SK-N-SH treated with all-trans-retinoic acid at 6 μM for 48 hours (cell line): Measurements from ENCODE around the gene S100B.

Experiments used
- ARNTL ChIP-seq: fragments of 450-650 bp; formaldehyde crosslinking; IDR thresholded peaks from 2 replicates; pipeline ENCODE4 v1.5.0; 2020; ENCODE audit warnings: low read depth, mild to moderate bottlenecking, moderate library complexity, borderline replicate concordance
- TCF4 ChIP-seq: fragments of 250-450 bp; sonication (Bioruptor Pico); IDR thresholded peaks from 2 replicates; pipeline ENCODE4 v1.8.0; 2021; ENCODE audit warnings: mild to moderate bottlenecking, moderate library complexity, borderline replicate concordance
- TF ChIP-seq, protein P1 (sequence below): fragments of 250-450 bp; sonication (Bioruptor Pico); IDR thresholded peaks from 2 replicates; pipeline ENCODE4 v1.5.1; 2020; ENCODE audit warnings: low read depth, mild to moderate bottlenecking, moderate library complexity
- TF ChIP-seq, protein P2 (sequence below): fragments of 250-450 bp; sonication (Bioruptor Pico); IDR thresholded peaks from 2 replicates; pipeline ENCODE4 v1.8.0; 2020; ENCODE audit warnings: mild to moderate bottlenecking, moderate library complexity, borderline replicate concordance

DNA sequence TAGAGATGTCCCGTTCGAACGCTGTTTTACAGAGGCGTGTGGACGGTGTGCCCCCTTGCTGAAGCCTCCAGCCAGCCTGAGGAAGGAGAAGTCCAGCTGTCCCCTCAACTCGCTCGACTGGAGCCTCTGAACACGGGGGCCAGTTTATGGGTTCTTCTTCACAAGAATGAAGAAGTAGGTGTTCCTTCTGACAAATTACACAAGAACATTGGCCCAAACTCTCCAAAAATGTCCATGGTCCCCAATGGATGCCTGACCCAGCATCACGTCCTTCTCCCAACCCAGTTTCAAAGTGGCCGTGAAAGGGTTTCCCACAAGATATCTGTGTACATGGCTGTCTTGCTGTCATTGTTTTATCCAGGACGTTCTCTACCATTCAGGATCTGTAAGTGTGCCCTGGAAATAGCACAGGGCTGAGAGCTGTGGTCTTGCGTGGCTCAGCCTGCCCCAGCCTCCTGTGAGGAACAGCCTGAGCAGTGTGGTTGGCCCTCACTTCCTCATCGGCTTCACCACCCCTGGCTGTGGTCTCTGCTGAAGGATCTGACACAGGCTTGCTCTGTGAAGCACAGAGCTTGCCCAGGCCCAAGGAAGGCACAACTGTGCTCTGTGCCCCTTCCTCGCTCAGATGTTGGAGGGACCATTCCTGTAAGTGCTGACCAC lies 1.0 kb upstream of the S100B start:
- TF ChIP-seq TCF4 = no peak
- TF ChIP-seq, protein P1, sequence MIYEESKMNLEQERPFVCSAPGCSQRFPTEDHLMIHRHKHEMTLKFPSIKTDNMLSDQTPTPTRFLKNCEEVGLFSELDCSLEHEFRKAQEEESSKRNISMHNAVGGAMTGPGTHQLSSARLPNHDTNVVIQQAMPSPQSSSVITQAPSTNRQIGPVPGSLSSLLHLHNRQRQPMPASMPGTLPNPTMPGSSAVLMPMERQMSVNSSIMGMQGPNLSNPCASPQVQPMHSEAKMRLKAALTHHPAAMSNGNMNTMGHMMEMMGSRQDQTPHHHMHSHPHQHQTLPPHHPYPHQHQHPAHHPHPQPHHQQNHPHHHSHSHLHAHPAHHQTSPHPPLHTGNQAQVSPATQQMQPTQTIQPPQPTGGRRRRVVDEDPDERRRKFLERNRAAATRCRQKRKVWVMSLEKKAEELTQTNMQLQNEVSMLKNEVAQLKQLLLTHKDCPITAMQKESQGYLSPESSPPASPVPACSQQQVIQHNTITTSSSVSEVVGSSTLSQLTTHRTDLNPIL (CRISPR knock-in tag) = no peak
- TF ChIP-seq, protein P2, sequence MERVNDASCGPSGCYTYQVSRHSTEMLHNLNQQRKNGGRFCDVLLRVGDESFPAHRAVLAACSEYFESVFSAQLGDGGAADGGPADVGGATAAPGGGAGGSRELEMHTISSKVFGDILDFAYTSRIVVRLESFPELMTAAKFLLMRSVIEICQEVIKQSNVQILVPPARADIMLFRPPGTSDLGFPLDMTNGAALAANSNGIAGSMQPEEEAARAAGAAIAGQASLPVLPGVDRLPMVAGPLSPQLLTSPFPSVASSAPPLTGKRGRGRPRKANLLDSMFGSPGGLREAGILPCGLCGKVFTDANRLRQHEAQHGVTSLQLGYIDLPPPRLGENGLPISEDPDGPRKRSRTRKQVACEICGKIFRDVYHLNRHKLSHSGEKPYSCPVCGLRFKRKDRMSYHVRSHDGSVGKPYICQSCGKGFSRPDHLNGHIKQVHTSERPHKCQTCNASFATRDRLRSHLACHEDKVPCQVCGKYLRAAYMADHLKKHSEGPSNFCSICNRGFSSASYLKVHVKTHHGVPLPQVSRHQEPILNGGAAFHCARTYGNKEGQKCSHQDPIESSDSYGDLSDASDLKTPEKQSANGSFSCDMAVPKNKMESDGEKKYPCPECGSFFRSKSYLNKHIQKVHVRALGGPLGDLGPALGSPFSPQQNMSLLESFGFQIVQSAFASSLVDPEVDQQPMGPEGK = no peak
- TF ChIP-seq ARNTL (CRISPR knock-in tag) = no peak
